Tibial nerve (tissue), 4 donors: Measurements from ENCODE around the gene BEAN1. TPM values are rescaled to one million over a fixed set of nuclear protein-coding genes. Genes with fewer than 3 reads are reported as not detected.

Experiments used
- DNase-seq, 2 donors: peaks; one replicate each; pipeline ENCODE4 v3.0.0-alpha.2; 2019; ENCODE audit warnings: low spot score in 2 of 2
- H3K27ac ChIP-seq, 4 donors: fragments of 200-600 bp; sonication (generic) in 3 of 4; one replicate each; pipeline ENCODE4 v1.5.1; 2017 to 2019; ENCODE audit warnings: mild to moderate bottlenecking in 1 of 4
- H3K27me3 ChIP-seq, 2 donors: fragments of 200-600 bp; sonication (generic) in 1 of 2; one replicate each; pipeline versions ENCODE4 v1.5.1 to v1.6.0; 2017 to 2019
- H3K36me3 ChIP-seq, 3 donors: fragments of 200-600 bp; sonication (generic); one replicate each; pipeline ENCODE4 v1.5.1; 2018 to 2019
- H3K4me1 ChIP-seq, 4 donors: fragments of 200-600 bp; sonication (generic) in 3 of 4; one replicate each; pipeline ENCODE4 v1.5.1; 2017 to 2019
- H3K4me3 ChIP-seq, 4 donors: fragments of 200-600 bp; sonication (generic) in 3 of 4; one replicate each; pipeline ENCODE4 v1.5.1; 2017 to 2019; ENCODE audit warnings: mild to moderate bottlenecking in 1 of 4, moderate library complexity in 1 of 4
- H3K9me3 ChIP-seq, 4 donors: fragments of 200-600 bp; sonication (generic) in 3 of 4; one replicate each; pipeline ENCODE4 v1.5.1; 2017 to 2019
- CTCF ChIP-seq, 5 experiments: fragments of 200-600 bp in 3 of 5; fragments of 450-650 bp in 2 of 5; sonication (generic) in 3 of 5; IDR thresholded peaks; one replicate each; pipeline ENCODE4 v1.5.1; 2016 to 2019; ENCODE audit warnings: antibody characterized with exemption in 5 of 5, mild to moderate bottlenecking in 3 of 5, moderate library complexity in 2 of 5
- EP300 ChIP-seq, 2 donors: sonication (generic); formaldehyde crosslinking; IDR thresholded peaks; one replicate each; pipeline ENCODE4 v1.6.1; 2017; ENCODE audit warnings: antibody characterized with exemption in 2 of 2, mild to moderate bottlenecking in 1 of 2
- POLR2A ChIP-seq, 2 donors: fragments of 450-650 bp; IDR thresholded peaks; one replicate each; pipeline ENCODE4 v1.6.1; 2017; ENCODE audit warnings: antibody characterized with exemption in 2 of 2, mild to moderate bottlenecking in 2 of 2, moderate library complexity in 2 of 2
- WGBS, 2 donors: methylation state at CpG; one replicate each; pipeline ENCODE4 v1.1.5; 2018; 5-methylcytosine and 5-hydroxymethylcytosine counted together
- total RNA-seq, 4 donors: library from RNA; depleted of rRNA; stranded (reverse); fragments of >200 nt; gene quantifications; one replicate each; pipeline ENCODE4 v1.1.0, GENCODE V29; 2016

BEAN1 gene
- total RNA-seq, 4 donors from 2014 or later, result 0.21 to 1.4 (median 0.30) TPM; not detected in 1

GRCh38 chr16:66380421-66380820 is 46.7 kb upstream of the BEAN1 start:
- Histone ChIP-seq H3K4me3 (no peak overlapping the region), H3K9me3 (no peaks in the 10 kb centered on the region), H3K4me1 (peaks cover 0 to 28% (median 0%) of the 10 kb centered on the region in 4 donors), H3K27me3 (no peaks in the 10 kb centered on the region), H3K27ac (no peak overlapping the region), H3K36me3 (no peaks in the 10 kb centered on the region)
- TF ChIP-seq POLR2A (IDR thresholded peaks at IDR 0.05) (no peak), EP300 (IDR thresholded peaks at IDR 0.05) (no peak), CTCF (IDR thresholded peaks at IDR 0.05) (no peak)
- no peak for DNase-seq
- 92 to 93% methylated on average over 3 of the region's 3 CpGs for WGBS, 2 donors

DNA sequence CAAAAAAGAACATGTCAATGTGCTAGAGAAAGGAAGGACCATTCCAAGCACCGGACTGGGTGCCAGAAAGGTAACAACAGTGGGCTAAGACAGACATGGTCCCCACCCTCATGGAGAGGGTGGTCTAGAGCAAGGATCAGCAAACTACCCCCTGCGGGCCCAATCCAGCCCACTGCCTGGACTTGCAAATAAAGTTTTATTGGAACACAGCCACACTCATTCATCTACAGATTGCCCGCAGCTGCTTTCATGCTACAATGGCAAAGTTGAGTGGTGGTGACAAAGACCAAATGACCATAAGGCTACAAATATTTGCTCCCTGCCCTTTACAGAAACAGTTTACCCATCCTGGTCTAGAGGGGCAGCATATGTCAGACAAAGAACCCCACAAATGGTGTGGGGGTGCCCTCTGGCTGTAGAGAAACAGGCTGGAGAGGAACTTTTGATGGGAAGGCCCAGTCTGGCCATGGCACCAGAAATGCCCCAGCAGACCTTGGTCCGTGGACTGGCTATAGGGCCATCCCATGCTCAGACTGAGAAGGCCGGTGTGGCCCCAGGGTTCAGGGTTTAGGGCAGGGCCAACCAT is 45.4 kb upstream of the BEAN1 start:
- H3K4me1 ChIP-seq, result peaks cover 0 to 19% (median 0%) of the 10 kb centered on the region in 4 donors
- 85 to 89% methylated on average over 5 of the region's 5 CpGs for WGBS, 2 donors
- TF ChIP-seq CTCF (IDR thresholded peaks at IDR 0.05), result no peak
- TF ChIP-seq POLR2A (IDR thresholded peaks at IDR 0.05), result no peak
- TF ChIP-seq EP300 (IDR thresholded peaks at IDR 0.05), result no peak
- no peak for DNase-seq
- peak overlapping the region in 2 of 4 donors; percentile 75 to 80 for H3K27ac ChIP-seq
- no peaks in the 10 kb centered on the region for H3K27me3 ChIP-seq
- H3K36me3 ChIP-seq, result no peaks in the 10 kb centered on the region
- H3K9me3 ChIP-seq, result no peaks in the 10 kb centered on the region
- H3K4me3 ChIP-seq, result no peak overlapping the region

- Histone ChIP-seq H3K36me3 (no peaks in the 10 kb centered on the region), H3K9me3 (no peaks in the 10 kb centered on the region), H3K4me1 (peaks cover 0 to 16% (median 0%) of the 10 kb centered on the region in 4 donors), H3K4me3 (no peak overlapping the region), H3K27me3 (no peaks in the 10 kb centered on the region), H3K27ac (peak overlapping the region in 3 of 4 donors; percentile 19 to 80 (median 75))
- TF ChIP-seq EP300 (IDR thresholded peaks at IDR 0.05) (peak; percentile 44 to 55), CTCF (IDR thresholded peaks at IDR 0.05) (no peak), POLR2A (IDR thresholded peaks at IDR 0.05) (no peak)
- WGBS, 2 donors, result 60 to 73% methylated on average over 13 of the region's 13 CpGs
- DNase-seq, result no peak
Observed at GRCh38 chr16:66382171-66382965, 44.7 kb upstream of the BEAN1 start.

DNA sequence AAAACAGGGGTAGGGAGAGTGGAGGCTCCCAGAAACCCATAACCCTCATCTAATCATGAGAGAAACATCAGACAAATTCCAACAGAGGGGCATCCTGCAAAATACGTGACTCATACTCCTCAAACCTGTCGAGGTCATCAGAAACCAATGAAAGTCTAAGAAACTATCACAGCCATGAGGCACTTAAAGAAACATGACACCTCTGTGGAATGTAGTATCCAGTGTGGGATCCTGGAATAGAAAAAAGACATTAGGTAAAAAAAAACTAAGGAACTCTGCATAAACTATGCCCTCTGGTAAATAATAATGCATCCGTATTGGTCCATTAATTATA is 44.2 kb upstream of the BEAN1 start:
- DNase-seq, result no peak
- Histone ChIP-seq H3K27ac (peak overlapping the region in 3 of 4 donors; percentile 19 to 80 (median 75)), H3K4me3 (no peak overlapping the region), H3K9me3 (no peaks in the 10 kb centered on the region), H3K4me1 (peaks cover 0 to 19% (median 0%) of the 10 kb centered on the region in 4 donors), H3K36me3 (no peaks in the 10 kb centered on the region), H3K27me3 (no peaks in the 10 kb centered on the region)
- no peak for TF ChIP-seq EP300 (IDR thresholded peaks at IDR 0.05)
- no peak for TF ChIP-seq CTCF (IDR thresholded peaks at IDR 0.05)
- no peak for TF ChIP-seq POLR2A (IDR thresholded peaks at IDR 0.05)
- whole genome bisulfite sequencing, 2 donors, result 50 to 56% methylated on average over 3 of the region's 3 CpGs

DNA sequence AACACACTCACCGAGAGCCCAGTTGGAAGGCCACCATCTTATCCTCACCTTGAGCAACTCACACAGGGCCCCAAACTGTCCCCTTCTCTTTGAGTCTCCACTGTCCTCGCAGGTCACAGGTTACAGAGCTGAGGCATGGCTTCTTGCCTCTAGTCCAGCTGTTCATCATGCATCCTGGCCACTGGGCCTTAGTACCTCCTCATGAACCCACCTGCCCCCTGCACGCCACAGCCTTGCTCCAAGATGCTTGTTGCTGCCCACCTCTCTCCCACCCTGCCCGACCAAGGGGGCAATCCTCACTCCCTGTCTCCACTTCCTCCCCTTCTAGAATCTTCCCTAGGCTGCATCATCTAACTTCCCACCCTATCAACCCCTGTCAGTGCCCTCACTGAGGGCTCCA is 43.5 kb upstream of the BEAN1 start:
- H3K4me1 ChIP-seq, result peaks cover 0 to 19% (median 0%) of the 10 kb centered on the region in 4 donors
- no peak overlapping the region for H3K4me3 ChIP-seq
- peak overlapping the region in 2 of 4 donors; percentile 74 to 75 for H3K27ac ChIP-seq
- H3K36me3 ChIP-seq, result no peaks in the 10 kb centered on the region
- no peaks in the 10 kb centered on the region for H3K27me3 ChIP-seq
- WGBS, 2 donors, result 76 to 89% methylated on average over 4 of the region's 4 CpGs
- no peaks in the 10 kb centered on the region for H3K9me3 ChIP-seq
- DNase-seq, result no peak
- TF ChIP-seq EP300 (IDR thresholded peaks at IDR 0.05) (no peak), POLR2A (IDR thresholded peaks at IDR 0.05) (no peak), CTCF (IDR thresholded peaks at IDR 0.05) (no peak)
